GM23338 (cell line): ENCODE measurements around the gene IVD. TPM values are rescaled to one million over a fixed set of nuclear protein-coding genes. Genes with fewer than 3 reads are reported as not detected.

Experiments
- ATAC-seq: fragments of 200-7000 bp; cut with Tn5 transposase; 3 replicates; pipeline ENCODE4 v1.9.1; 2020
- DNase-seq: peaks from one replicate; pipeline ENCODE4 v3.0.0-alpha.2; 2015; ENCODE audit warnings: low spot score
- H2AFZ ChIP-seq: fragments of 200-600 bp; sonication (generic); 2 replicates; pipeline ENCODE4 v1.8.0; 2016; ENCODE audit warnings: antibody characterized with exemption, mild to moderate bottlenecking, moderate library complexity
- H3F3A ChIP-seq: fragments of 200-600 bp; sonication (generic); replicated peaks from 2 replicates; pipeline ENCODE4 v1.8.0; 2017; ENCODE audit warnings: antibody characterized with exemption, mixed run types, low read depth
- H3K27ac ChIP-seq: fragments of 200-600 bp; sonication (generic); 2 replicates; pipeline ENCODE4 v1.6.1; 2016; ENCODE audit warnings: low read depth
- H3K27me3 ChIP-seq: fragments of 200-600 bp; sonication (generic); 2 replicates; pipeline ENCODE4 v1.8.0; 2016; ENCODE audit warnings: mild to moderate bottlenecking, mixed run types, moderate library complexity; ENCODE audit not compliant: insufficient read depth
- H3K36me3 ChIP-seq: fragments of 200-600 bp; sonication (generic); 2 replicates; pipeline ENCODE4 v1.8.0; 2016; ENCODE audit warnings: mild to moderate bottlenecking; ENCODE audit not compliant: insufficient read depth
- H3K4me1 ChIP-seq: fragments of 200-600 bp; sonication (generic); 2 replicates; pipeline ENCODE4 v1.8.0; 2016; ENCODE audit warnings: mild to moderate bottlenecking, moderate library complexity; ENCODE audit not compliant: insufficient read depth
- H3K4me2 ChIP-seq: fragments of 200-600 bp; sonication (generic); 2 replicates; pipeline ENCODE4 v1.7.1; 2017; ENCODE audit warnings: mixed run types
- H3K4me3 ChIP-seq: fragments of 200-600 bp; sonication (generic); 2 replicates; pipeline ENCODE4 v1.6.1; 2016; ENCODE audit warnings: mixed run types
- H3K79me2 ChIP-seq: fragments of 200-600 bp; sonication (generic); replicated peaks from 2 replicates; pipeline ENCODE4 v1.8.0; 2017; ENCODE audit warnings: mild to moderate bottlenecking; ENCODE audit not compliant: insufficient read depth
- H3K9me2 ChIP-seq: fragments of 200-600 bp; sonication (generic); 2 replicates; pipeline ENCODE4 v1.8.0; 2017; ENCODE audit not compliant: insufficient read depth
- H4K20me1 ChIP-seq: fragments of 200-600 bp; sonication (generic); replicated peaks from 2 replicates; pipeline ENCODE4 v1.8.0; 2017; ENCODE audit warnings: mild to moderate bottlenecking; ENCODE audit not compliant: insufficient read depth
- H3K27ac Mint-ChIP-seq: 2 replicates; pipeline ENCODE4 v1.8.0; 2020; ENCODE audit warnings: inconsistent platforms, mild to moderate bottlenecking, moderate library complexity, mixed read lengths
- H3K27me3 Mint-ChIP-seq: 3 replicates; pipeline ENCODE4 v1.8.0; 2022; ENCODE audit warnings: low read depth, mild to moderate bottlenecking, moderate library complexity, mixed read lengths, inconsistent platforms; ENCODE audit not compliant: insufficient read depth, poor library complexity
- H3K36me3 Mint-ChIP-seq: 3 replicates; pipeline ENCODE4 v1.8.0; 2021; ENCODE audit warnings: low read depth, mild to moderate bottlenecking, inconsistent platforms, moderate library complexity, mixed read lengths
- H3K4me1 Mint-ChIP-seq: 3 replicates; pipeline ENCODE4 v1.8.0; 2020; ENCODE audit warnings: mild to moderate bottlenecking, inconsistent platforms, mixed read lengths
- H3K4me3 Mint-ChIP-seq: 3 replicates; pipeline ENCODE4 v1.8.0; 2021; ENCODE audit warnings: moderate library complexity, mild to moderate bottlenecking, inconsistent platforms, mixed read lengths
- H3K9me3 Mint-ChIP-seq: 3 replicates; pipeline ENCODE4 v1.8.0; 2020; ENCODE audit warnings: moderate library complexity, mild to moderate bottlenecking, inconsistent platforms, mixed read lengths
- CREB1 ChIP-seq: fragments of 250-450 bp; sonication (Bioruptor Pico); IDR thresholded peaks from 2 replicates; pipeline ENCODE4 v1.5.0; 2020; ENCODE audit warnings: low read depth, mild to moderate bottlenecking, moderate library complexity
- CTCF ChIP-seq, 2 experiments: fragments of 200-600 bp in 1 of 2; sonication (generic) in 1 of 2; conservative IDR thresholded peaks; 2 replicates each; pipeline versions ENCODE4 v1.5.1 to v1.6.1; 2016 to 2017; ENCODE audit warnings: antibody characterized with exemption in 2 of 2, low read depth in 2 of 2, mild to moderate bottlenecking in 2 of 2, moderate library complexity in 1 of 2
- ETS1 ChIP-seq: IDR thresholded peaks from 2 replicates; pipeline ENCODE4 v1.6.1; 2016; ENCODE audit warnings: antibody characterized with exemption
- EZH2 ChIP-seq: fragments of 200-600 bp; sonication (generic); IDR thresholded peaks from one replicate; pipeline ENCODE4 v1.8.0; 2017; ENCODE audit warnings: antibody characterized with exemption, mild to moderate bottlenecking, low read depth; ENCODE audit not compliant: unreplicated experiment
- EZH2phosphoT487 ChIP-seq: fragments of 200-600 bp; sonication (generic); IDR thresholded peaks from one replicate; pipeline ENCODE4 v1.8.1; 2018; ENCODE audit warnings: antibody characterized with exemption; ENCODE audit not compliant: unreplicated experiment
- JUNB ChIP-seq: IDR thresholded peaks from one replicate; pipeline ENCODE4 v1.6.1; 2016; ENCODE audit warnings: antibody characterized with exemption; ENCODE audit not compliant: unreplicated experiment
- NANOG ChIP-seq: IDR thresholded peaks from 2 replicates; pipeline ENCODE4 v1.6.1; 2016; ENCODE audit warnings: antibody characterized with exemption, borderline replicate concordance
- REST ChIP-seq: IDR thresholded peaks from one replicate; pipeline ENCODE4 v1.6.1; 2018; ENCODE audit warnings: antibody characterized with exemption; ENCODE audit not compliant: unreplicated experiment
- STAT1 ChIP-seq: IDR thresholded peaks from one replicate; pipeline ENCODE4 v1.6.1; 2016; ENCODE audit warnings: antibody characterized with exemption; ENCODE audit not compliant: unreplicated experiment
- ZNF114 ChIP-seq: fragments of 250-450 bp; sonication (Bioruptor Pico); IDR thresholded peaks from 2 replicates; pipeline ENCODE4 v1.5.0; 2020; ENCODE audit warnings: mild to moderate bottlenecking, moderate library complexity
- ZNF331 ChIP-seq: fragments of 250-450 bp; sonication (Bioruptor Pico); IDR thresholded peaks from 2 replicates; pipeline ENCODE4 v1.5.0; 2020; ENCODE audit warnings: low read depth, mild to moderate bottlenecking, moderate library complexity
- polyA plus RNA-seq: library from polyadenylated mRNA; unstranded; fragments of >200 nt; fragmentation: Nextera tagmentation; extraction: Ambion mirVana; gene quantifications from 2 replicates; pipeline ENCODE4 v1.2.1, GENCODE V29; 2016
- total RNA-seq: library from RNA; depleted of rRNA; stranded (reverse); fragments of >200 nt; shearing (Covaris generic); gene quantifications from 2 replicates; pipeline ENCODE4 v1.2.3, GENCODE V29; 2014

IVD gene
- total and polyA plus RNA-seq, 2 experiments from 2014 or later = 54.1 to 75.4 TPM

DNA sequence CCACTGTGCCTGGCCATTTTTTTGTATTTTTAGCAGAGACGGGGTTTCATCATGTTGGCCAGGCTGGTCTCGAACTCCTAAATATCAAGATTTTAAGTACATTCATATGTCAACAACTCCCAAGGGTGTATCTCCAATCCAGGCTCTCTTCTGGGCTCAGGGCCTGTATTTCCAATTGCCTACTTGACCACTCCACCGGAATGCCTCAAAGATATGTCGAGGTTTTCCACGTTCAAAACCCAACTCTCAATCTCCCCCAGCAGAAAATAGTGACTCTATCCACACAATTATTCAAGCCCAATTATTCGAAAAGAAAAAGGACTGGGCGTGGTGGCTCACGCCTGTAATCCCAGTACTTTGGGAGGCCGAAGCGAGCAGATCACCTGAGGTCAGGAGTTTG lies 25.0 kb upstream of the IVD start (continued):
- TF ChIP-seq ZNF331 (CRISPR knock-in tag) = no peak
- TF ChIP-seq NANOG = no peak
- no peak for TF ChIP-seq STAT1
- TF ChIP-seq CTCF (conservative IDR thresholded peaks at IDR 0.05; ENCODE audit: low read depth in 2 of 2) = no peak
- TF ChIP-seq ETS1 = no peak
- no peak for TF ChIP-seq REST
- TF ChIP-seq ZNF114 = no peak
- no peak for TF ChIP-seq EZH2

DNA sequence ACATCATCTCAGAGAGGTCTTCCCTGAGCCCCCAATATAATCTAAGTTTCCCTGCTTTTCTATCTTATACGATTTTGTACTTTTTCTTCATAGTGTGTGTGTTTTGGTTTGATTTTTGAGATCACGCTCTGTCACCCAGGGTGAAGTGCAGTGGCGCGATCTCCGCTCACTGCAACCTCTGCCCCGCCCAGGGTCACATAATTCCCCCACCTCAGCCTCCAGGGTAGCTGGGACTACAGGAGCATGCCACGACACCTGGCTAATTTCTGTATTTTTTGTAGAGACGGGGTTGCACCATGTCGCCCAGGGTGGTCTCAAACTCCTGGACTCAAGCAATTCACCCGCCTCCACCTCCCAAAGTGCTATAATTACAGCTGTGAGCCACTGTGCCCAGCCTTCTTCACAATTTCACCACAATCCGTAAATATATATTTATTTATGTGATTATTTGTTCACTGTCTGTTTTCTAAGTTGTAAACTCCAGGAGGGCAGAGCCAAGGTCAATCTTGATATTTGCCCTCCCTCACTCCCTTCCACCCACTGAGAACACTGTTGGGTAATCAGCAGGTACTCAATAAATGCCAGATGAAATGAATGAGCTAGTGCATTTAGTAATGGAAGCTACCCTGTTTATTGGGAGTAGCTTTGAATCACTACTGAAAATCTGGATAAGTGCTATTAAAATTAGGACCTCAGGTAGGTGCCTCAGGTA lies 23.6 kb upstream of the IVD start:
- Mint-ChIP-seq H3K27me3 (peaks cover 4% of the 10 kb centered on the region), H3K27ac (peak overlapping the region; percentile 99), H3K36me3 (peaks cover 32% of the 10 kb centered on the region), H3K4me3 (peak overlapping the region; percentile 85), H3K9me3 (no peaks in the 10 kb centered on the region), H3K4me1 (peaks cover 16% of the 10 kb centered on the region)
- ATAC-seq (no peak), DNase-seq (no peak)
- no peaks in the 10 kb centered on the region for H3K9me2 ChIP-seq
- peaks cover 11% of the 10 kb centered on the region for H4K20me1 ChIP-seq
- peaks cover 9% of the 10 kb centered on the region for H3K4me1 ChIP-seq
- H3K27me3 ChIP-seq = no peaks in the 10 kb centered on the region
- peak overlapping the region; percentile 1; the same call in 1 of the 2 replicates for H2AFZ ChIP-seq
- peak overlapping the region; percentile 15 for H3K4me2 ChIP-seq
- peaks cover 19% of the 10 kb centered on the region for H3K36me3 ChIP-seq
- peaks cover 27% of the 10 kb centered on the region for H3K79me2 ChIP-seq
- H3F3A ChIP-seq = 0 out of 2 replicates have a peak, but pooled peaks cover 6% of the 10 kb centered on the region
- H3K27ac ChIP-seq = 0 out of 2 replicates have a peak overlapping the region, but pooled peaks have one; percentile 1
- H3K4me3 ChIP-seq = peak overlapping the region; percentile 82; the same call in 1 of the 2 replicates
- TF ChIP-seq REST = no peak
- TF ChIP-seq CREB1 = no peak
- TF ChIP-seq JUNB = no peak
- TF ChIP-seq CTCF (conservative IDR thresholded peaks at IDR 0.05; ENCODE audit: low read depth in 2 of 2) = no peak
- TF ChIP-seq STAT1 = no peak
- no peak for TF ChIP-seq EZH2phosphoT487
- TF ChIP-seq NANOG = no peak
- no peak for TF ChIP-seq EZH2
- TF ChIP-seq ETS1 = no peak
- TF ChIP-seq ZNF331 (CRISPR knock-in tag) = no peak
- no peak for TF ChIP-seq ZNF114
